ENCODE results near the gene FAT2.

FAT2 gene

GRCh38 chr5:151553130-151553670 lies 37.9 kb downstream of the FAT2 start:
- DNase-seq (ENCODE audit: low spot score), result no peak

DNA sequence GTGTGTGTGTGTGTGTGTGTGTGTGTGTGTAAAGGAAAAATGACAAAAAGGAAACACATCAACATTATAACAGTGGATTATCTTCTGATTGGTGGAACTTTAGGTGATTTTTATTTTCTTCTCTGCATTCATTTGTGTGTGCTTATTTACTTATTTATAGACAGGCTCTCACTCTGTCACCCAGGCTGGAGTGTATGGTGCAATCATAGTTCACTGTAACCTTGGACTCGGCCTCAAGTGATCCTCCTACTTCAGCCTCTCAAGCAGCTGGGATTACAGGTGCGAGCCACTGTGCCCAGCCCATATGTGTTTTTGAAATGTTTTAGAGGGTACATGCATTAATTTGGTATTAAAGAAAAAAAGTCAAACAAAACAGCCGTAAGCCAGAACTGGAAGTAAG lies 39.1 kb downstream of the FAT2 start:
- DNase-seq (ENCODE audit: low spot score), result no peak

DNA sequence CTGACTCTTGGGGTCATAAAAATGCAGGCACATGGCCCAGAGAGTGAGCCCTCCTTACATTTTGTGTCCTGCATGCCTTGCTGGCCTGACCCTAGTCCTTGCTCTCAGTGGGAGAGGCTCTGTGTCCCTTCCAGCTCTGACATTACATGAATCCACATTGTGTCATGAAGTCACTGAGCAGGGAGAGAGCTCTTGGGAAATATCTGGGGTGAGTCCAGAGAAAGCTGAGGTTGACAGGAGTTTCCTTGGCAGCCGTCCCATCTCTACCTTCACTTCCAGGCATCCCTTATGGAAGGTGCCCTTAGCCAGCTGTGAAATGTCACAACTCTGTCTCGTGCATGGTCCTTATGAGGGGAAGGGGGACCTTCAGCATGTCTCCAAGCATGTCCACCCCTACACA lies 41.0 kb downstream of the FAT2 start:
- DNase-seq (ENCODE audit: low spot score), result no peak

- no peak for DNase-seq (ENCODE audit: low spot score)
Observed at GRCh38 chr5:151549713-151550112, 41.4 kb downstream of the FAT2 start.

DNA sequence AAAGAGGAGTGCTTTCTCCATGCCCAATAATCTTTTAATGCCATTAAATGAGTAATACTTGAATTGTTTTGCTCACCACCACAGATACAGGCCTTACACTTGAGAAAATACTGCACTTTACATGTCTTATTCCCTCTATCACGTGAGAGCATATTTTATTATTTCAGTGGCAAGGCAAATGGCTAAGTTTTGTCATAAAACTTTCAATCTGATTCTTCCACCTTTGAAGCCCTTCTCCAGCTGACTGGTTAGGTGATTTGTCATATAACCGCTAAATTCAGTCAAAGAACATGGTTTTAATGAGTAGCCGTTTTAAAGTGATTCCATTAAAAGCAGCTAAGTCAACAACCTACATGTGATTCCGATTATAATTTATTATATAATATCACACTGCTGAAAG lies 43.8 kb downstream of the FAT2 start:
- no peak for DNase-seq (ENCODE audit: low spot score)

DNA sequence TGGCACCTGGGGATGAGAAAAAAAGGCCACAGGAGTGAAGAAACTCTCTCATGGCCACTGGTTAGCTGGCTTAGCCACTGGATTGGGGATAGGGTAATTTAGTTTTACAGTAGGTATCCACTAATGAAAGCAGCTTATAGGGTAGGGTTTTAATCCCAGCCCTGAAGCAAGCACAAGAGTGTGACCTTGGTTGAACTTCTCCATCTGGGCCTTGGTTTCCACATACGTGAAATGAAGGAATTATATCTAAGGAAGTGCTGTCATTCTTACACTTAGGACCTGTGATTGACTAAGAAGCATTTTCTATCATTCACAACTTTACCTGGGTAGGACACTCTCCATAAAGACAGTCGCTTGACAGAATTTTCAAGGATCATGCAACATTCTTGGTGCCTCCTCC lies 49.6 kb downstream of the FAT2 start:
- DNase-seq (ENCODE audit: low spot score), result no peak

Measured in CD4-positive, alpha-beta T cell treated with Interleukin-15 for 4 hours (primary cell).